OCI-M2 (cell line): Measurements from ENCODE around the gene STARD13.
"Not testable (repeated sequence)": the region's sequence is repeated elsewhere in the genome, so short reads cannot be mapped to it uniquely, and the experiment has no call there.

Experiments used
- DNase-seq: peaks from one replicate; lab custom pipeline; 2025; ENCODE audit not compliant: unreplicated experiment; lab: John Stamatoyannopoulos, UW

Gene STARD13

DNA sequence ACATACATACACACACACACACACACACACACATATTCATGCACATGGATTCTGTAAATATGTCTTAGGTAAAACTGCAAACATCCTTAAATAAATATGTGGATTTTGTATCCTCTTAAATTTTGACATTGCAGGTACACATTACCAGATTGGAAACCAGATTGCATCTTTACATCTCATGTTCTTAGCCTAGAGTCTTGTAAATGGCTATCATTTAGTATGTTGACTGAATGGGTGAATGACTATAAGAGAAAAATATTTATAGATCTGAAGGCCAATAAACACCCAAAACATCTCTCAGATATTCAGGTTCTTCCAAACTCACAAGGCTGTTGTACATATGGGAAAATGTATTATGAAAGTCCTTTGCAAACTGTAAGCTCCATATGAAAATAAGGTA is 104.3 kb downstream of the STARD13 start:
- DNase-seq = no peak

DNA sequence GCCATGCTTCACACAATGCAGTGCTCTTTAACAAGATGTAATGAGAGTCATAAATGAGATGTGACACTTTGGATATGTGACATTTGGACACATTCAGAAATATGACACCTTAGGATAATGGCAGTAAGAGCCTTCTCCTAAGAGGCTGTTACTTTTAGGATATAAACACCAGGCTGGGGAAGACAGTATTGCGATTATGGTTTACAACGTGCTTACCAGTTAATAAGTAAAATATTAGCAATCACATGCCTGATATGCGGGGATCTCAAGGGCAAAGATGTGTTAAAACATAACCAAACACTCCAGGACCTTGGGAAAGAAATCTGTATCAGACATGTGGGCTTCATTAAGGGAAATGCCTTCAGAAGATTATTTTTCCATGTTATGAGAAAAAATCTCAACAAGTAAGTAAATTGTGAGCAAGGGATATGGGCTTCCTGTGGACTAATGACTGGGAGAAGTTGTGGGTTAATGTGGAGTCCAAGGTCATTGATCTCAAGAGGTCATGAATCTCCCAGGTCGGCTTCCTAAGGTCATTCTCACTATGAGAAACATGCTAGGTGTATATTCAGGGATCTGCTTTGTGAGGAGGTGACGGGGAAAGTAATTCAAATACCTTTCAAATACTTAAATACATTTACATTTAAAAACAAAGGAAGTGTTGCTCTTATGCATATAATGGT is 105.3 kb downstream of the STARD13 start:
- DNase-seq = no peak

DNA sequence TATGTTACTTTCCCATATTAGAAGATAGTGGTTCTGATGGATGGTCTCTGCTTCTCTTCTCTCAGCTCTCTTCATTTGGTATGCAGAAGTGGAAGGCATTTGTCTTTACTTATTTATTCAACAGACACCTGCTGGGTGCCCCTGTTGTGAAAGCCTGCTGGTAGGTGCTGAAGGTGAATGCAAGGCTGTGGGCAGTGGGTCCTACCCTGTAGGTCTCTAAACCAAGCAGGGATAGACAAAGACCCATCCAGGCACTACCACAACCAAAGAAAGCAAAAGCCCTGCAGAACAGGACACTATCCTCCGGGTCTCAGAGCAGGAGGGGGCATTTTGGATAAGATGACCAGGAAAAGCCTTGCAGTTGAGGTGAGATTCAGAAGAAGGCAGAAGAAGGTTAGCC is 106.1 kb downstream of the STARD13 start:
- DNase-seq = no peak

DNA sequence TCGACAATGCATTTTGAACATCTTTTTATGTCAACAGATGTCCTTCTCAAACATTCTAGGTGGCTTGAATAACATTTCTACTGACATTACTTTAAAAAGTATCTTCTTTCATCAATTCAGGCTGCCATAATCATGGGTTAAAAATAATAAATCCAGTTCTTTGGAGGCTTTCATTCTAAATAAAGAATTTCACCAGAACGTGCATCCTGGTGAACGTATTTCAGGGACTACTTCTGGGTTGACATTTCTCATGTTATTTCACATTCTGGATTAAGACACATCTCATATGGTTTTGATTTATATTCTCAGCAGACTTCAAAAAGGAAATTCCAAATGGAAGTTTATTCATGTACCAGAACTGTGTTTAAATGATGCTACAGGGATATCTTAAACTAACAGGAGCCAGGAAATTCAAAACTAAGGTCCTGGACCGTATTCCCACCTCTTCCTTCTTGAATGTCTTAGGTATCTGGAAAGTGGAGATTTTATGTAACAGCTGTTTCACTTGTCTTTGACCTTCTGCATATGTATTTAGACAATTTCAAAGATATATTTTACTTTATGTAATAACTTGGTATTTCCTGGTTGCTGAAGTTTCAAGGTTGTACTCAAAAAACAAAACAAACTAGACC is 107.2 kb downstream of the STARD13 start:
- DNase-seq = no peak

DNA sequence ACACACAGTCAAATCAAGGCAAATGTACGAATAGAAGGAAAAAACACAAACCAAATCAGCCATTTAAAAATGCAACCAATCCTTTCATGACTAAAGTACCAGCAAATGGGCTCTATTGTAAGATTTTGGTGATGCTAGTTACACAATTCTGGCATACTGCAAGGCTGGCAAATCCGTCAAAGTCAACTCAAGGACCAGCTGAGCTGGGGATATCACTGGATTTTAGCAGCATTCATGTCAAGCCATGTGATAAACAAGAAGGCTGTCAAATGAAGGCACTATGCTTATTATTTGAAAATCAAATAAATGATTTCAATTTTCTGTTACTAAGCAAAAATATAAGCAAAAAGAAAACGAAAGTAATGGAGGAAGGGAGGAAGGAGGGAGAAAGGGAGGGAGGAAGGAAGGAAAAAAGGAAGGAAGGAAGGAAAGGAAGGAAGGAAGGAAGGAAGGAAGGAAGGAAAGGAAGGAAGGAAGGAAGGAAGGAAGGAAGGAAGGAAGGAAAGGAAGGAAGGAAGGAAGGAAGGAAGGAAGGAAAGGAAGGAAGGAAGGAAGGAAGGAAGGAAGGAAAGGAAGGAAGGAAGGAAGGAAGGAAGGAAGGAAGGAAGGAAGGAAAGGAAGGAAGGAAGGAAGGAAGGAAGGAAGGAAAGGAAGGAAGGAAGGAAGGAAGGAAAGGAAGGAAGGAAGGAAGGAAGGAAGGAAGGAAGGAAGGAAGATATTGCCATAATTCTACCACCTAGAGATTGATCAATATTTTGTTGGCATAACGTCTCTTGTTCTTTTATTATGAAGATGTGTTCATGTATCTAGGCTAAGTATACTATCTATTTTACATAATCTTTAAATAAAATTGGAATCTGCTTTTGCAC is 108.0 kb downstream of the STARD13 start:
- not testable (repeated sequence) for DNase-seq

DNA sequence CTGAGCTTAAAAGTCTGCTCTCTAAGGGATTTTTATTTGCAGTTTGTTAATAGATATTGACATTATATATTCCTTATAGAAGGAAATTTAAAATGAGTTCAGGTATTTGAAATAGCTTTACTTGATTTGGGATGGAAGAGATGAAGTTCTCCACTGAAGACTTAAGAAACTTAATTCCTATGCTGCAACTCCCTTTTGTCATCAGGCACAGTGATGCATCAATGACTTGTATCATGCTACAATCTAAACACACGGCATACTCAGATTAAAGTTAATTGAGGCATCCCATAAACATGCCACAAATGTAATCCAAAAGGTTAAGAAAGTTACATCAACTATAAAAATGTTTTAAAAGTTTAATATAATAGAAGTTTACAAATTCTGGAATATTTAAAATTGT is 109.0 kb downstream of the STARD13 start:
- DNase-seq = no peak

DNA sequence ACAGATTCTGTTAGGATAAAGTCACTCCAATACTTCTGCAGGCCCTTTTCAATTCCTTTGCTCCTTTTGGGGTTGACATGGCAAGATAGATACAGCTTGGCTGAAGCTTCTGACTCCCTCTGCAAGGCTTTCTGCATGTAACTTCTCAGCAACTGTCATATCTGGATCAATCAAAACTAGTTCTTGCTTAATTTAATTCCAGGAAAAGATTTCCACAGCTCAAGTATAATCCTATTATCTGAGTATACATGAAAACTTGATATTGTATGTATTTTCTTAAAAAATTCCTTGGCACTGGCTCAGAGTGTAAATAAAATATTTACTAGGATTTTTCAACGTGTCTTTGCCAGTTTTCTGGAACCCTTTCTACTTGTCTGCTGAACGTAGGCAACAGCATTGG is 109.6 kb downstream of the STARD13 start:
- no peak for DNase-seq

DNA sequence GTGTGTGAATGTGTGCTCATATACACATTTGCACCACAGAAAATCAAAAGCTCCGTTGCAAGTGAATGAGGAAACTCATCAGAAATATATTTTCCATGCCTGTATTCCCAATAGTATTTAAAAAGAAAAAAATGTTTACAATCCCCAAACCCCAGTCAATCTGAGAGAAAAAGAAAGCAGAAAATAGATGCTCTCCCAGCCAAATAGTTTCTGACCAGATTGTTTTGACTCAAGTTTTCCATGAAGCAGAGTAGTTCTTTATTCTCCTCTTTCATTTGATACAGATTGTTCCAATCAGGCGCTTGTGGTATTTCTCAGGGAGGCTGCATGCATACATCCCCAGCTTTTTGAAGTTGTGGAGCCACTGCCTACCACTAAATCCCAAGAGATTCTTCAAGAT is 110.6 kb downstream of the STARD13 start:
- no peak for DNase-seq

DNA sequence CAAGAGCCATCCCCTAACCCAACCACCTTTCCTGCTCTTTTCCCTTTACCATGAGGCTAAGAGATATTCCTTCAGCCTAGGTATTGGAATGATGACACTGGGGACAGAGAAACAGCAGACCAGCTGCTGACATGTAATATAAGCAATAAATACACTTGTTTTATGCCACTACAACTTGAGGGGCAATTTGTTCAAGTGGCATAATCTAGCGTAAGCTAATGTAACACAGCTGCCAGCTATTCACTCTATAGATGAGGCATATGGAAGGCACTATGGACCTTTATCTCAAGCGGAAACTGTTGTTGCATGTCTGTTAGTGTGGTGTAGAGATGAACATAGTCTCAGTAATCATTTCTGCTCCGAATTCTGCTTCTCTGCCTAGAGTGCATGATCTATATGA is 111.1 kb downstream of the STARD13 start:
- no peak for DNase-seq

DNA sequence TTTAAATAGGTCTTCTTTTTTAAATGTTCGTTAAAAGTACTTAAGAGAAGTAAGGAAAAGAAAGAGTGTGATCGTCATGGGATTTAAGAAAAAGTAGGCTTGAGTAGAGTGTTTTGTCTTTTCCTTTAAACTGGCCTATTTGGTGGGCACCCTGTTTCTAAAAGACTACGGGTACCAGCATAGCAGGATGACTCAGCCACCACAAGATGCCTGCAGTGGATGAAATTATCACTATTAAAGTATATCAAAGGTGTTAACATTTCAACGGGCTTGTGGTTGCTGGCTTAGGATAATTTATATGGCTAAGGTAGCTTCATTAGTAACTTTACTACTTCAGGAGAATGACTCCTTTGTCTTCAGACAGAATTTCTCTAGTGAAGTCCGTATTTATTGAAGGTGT is 112.6 kb downstream of the STARD13 start:
- DNase-seq = no peak

DNA sequence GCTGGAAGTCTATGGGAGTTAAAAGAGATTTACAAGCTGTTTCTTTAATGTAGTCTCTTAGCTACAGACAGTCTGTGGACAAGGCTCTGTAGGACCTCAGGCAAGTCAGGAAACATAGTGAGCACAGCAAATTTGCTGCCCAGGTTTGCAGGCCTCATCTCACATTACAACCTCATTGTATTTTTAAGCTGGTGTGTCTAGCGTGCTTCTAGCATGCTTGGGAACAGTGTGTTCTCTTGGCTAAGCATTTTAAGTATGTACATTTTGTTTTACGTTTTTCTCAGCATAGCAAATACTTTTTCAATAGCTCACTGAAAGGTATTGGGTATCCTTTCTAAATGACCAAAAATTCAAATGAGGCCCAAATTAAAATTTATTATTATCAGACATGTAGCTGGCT is 113.2 kb downstream of the STARD13 start:
- DNase-seq = no peak

DNA sequence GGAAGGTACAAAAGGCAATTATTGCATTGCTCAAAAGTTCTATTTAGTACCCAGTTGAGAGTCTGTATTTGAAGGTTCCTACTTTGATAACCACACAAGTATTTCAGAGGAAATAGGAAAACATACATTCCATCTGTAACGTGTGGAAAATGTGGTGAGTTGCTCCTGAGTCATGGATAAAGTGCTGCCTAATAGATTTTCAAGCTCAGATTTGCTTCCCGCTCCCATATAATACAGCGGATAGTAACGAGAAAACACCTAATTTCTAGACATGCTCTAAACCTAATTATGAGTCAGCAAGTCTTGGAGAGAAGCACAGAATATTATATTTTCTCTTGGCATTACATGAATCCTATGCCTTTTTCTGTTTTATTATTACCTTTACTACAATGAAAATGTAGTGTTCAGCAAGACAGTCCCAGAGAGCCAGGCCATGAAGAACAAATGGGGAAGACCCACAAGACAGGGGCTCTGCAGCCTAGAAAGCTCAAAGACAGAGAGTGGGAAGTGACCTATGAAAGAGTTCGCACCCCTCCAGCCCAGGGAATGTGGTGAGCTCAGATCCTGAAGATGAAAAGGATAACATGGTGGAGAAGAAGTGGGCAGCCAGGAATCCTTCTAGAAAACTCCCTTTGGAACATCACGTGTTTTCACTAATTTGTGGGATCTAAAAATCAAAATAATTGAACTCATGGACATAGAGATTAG is 116.1 kb downstream of the STARD13 start:
- no peak for DNase-seq

DNA sequence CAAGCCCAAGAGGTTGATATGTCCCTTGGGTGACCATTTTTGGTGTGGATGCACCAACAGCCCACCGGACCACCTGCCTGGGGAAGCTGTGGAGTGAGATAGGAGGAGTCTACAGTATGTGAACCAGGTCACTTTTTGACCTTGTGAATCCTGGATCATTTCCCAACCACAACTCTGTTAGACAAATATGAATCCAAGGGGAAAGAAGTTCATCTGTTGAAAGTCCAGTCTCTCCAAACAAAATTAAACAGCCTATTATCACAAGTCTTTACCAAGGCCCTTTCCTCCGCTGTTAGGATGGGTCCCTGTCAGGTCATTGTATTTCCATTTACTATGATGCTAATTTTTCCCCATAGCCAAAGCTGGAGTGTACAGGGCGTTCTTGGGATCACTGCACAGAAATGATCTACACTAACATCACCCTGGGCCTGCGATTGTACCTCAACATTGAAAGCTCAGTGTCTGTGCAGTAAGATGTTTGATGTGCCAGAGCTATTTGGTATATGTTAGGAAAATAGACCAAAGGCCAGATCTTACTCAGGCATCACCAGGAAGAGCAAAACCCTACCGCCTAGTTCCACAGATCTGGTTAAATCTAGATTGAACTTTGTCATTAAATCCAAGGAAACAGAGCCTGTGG is 117.1 kb downstream of the STARD13 start:
- DNase-seq = no peak

DNA sequence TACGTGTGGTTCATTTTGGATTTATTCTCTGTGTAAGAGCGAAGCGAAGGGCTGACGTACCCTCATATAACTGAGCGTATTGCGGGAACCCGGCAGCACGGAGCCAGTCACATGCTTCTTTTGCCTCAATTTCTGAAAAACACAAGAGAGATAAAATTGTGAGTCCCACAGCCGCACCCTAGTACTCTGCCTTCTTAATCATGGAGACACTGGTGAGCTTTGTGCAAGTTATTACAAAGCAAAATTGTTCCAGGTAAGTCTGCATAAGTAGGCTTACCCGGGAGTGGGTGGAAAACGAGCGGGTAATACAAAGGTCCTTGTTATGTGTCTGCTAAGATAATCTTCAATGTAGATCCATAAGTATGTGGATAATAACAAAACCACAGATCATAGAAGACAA is 118.1 kb downstream of the STARD13 start:
- no peak for DNase-seq

DNA sequence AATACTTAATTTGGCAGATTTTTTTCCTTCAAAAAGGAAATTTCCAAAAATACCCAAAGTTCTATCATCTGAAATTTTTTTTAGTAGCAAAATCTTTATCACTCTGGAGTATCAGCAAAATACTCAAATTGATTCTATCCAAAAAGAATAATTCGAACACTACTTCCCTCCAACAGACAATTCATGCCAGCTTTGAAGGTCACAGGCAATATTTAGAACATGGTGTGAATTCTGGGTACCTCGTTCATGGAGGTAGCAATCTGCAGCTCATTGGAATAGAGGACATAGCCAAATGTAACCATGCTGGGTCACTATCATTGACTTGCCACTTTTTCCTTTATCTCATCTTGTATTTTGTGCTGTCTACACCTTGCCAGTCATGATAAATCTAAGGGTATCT is 119.8 kb downstream of the STARD13 start:
- DNase-seq = no peak

DNA sequence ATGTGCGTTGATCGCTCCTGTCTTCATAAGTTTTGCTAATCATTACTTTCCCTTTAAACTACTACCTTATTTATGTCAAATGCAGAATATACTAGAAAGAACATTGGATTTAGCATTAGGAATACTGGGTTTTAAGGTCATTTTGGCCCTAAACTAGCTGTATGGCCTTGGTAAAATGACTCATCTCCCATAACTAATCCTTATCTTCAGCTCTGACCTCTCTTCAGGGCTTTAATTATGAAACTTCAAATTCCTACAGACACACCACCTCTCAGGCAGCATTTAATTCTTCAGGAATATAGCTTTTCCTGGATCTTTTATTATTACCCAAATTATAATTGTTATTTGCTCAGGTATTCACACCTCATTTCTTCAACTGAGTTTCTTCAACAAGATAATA is 121.2 kb downstream of the STARD13 start:
- DNase-seq = no peak

DNA sequence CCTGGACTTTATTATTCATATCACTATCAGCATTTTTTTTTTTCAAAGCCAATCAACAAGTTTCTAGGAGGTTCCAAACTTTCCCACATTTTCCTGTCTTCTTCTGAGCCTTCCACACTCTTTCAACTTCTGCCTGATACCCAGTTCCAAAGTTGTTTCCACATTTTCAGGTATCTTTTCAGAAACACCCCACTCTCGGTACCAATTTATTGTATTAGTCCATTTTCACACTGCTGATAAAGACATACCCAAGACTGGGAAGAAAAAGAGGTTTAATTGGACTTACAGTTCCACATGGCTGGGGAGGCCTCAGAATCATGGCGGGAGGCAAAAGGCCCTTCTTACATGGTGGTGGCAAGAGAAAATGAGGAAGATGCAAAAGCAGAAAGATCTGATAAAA is 122.8 kb downstream of the STARD13 start:
- not testable (repeated sequence) for DNase-seq

DNA sequence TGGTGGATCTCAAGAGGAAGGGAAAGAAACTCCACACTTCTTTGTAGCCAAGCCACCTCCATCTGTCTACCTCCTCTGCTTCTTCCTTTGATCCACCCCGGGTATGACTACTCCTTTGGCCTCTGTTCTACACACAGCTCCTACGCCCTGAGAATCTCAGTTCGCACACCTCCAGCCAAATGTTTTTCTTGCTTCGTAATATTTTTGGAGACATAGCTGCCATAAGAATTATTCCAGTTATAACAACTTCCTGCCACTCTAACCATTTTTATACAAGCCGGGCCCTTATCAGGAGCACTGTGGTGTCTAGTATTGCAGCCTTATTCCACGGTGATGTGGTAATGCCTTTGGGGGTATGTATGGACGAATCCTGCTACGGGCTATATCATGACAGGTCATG is 126.7 kb downstream of the STARD13 start:
- DNase-seq = no peak

DNA sequence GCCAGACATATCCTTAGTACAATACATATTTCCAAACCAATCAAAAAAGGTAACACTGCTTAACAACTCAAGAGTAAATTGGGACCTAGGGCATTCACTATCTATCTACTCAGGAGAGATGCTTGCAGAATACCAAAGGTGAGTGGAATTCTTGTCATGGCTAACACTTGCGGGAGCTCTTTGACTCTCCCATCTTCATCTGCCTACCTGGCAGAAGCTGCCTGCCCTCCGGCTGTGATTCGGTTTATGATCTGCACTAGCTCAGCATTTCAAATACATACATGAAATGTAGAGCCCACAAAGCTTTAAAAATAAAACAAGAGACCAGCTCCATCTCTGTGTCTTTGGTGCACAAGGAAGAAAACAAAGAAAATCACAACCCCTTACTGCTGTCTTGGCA is 127.3 kb downstream of the STARD13 start:
- DNase-seq = no peak

DNA sequence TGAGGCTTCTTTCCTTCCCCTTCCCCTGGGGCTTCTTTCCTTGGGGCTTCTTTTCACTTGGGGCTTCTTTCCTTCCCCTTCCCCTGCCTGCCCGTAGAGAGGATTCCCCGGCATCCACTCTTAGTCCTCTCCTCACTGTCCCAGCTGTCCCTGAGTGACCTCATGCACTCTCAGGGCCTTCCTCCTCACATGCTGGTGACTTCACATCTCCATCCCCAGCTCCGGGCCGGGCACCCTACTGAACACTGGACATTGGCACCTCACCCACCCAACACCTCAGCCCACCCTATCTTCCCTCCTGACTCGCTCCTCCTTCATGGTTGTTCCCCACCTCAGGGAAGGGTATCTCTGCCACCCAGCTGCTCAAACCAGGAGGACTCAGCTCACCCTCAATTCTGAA is 130.6 kb downstream of the STARD13 start:
- DNase-seq = no peak
